ENCODE results near the gene FAM135A. TPM values are rescaled to one million over a fixed set of nuclear protein-coding genes. Genes with fewer than 3 reads are reported as not detected.

Gene FAM135A
- polyA plus RNA-seq, 2 of the 4 experiments (the other 2 are of a cell fraction) = 11.3 to 33.6 TPM

GRCh38 chr6:70590400-70590799 lies 177.1 kb downstream of the FAM135A start:
- no peak overlapping the region for H3K27ac ChIP-seq
- no peak for DNase-seq (ENCODE audit: low read depth in 1 of 2, low spot score in 1 of 2)
- TF ChIP-seq EHF (CRISPR knock-in tag; IDR thresholded peaks at IDR 0.05) (no peak), CBX8 (IDR thresholded peaks at IDR 0.05) (no peak), ZFP36 (IDR thresholded peaks at IDR 0.05; ENCODE audit: borderline replicate concordance, partially characterized antibody) (no peak), KDM1A (IDR thresholded peaks at IDR 0.05; ENCODE audit: low read depth) (no peak), EP300 (IDR thresholded peaks at IDR 0.05) (no peak), HDAC2 (IDR thresholded peaks at IDR 0.05) (no peak)
- TF ChIP-seq, protein P1, sequence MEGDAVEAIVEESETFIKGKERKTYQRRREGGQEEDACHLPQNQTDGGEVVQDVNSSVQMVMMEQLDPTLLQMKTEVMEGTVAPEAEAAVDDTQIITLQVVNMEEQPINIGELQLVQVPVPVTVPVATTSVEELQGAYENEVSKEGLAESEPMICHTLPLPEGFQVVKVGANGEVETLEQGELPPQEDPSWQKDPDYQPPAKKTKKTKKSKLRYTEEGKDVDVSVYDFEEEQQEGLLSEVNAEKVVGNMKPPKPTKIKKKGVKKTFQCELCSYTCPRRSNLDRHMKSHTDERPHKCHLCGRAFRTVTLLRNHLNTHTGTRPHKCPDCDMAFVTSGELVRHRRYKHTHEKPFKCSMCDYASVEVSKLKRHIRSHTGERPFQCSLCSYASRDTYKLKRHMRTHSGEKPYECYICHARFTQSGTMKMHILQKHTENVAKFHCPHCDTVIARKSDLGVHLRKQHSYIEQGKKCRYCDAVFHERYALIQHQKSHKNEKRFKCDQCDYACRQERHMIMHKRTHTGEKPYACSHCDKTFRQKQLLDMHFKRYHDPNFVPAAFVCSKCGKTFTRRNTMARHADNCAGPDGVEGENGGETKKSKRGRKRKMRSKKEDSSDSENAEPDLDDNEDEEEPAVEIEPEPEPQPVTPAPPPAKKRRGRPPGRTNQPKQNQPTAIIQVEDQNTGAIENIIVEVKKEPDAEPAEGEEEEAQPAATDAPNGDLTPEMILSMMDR (IDR thresholded peaks at IDR 0.05) = no peak
- no peak overlapping the region for H3K4me3 ChIP-seq
- H3K4me1 ChIP-seq = no peaks in the 10 kb centered on the region
- FAIRE-seq = no peak
- POLR2A ChIA-PET = no interaction called here
- no peak for ATAC-seq
- CTCF ChIA-PET = no interaction called here
- no peak overlapping the region for H3K4me2 ChIP-seq
- no peaks in the 10 kb centered on the region for H3K9me3 ChIP-seq

- CTCF ChIA-PET = no interaction called here
- no peak overlapping the region for H3K4me2 ChIP-seq
Measured at GRCh38 chr6:70592391-70593117, 179.2 kb downstream of the FAM135A start.

GRCh38 chr6:70593118-70593486 lies 179.8 kb downstream of the FAM135A start:
- CTCF ChIA-PET = interaction anchor here (1.6 kb wide), 1 partner anchor 10 kb away, joined by 3 read pairs; no protein-coding TSS in a partner anchor
- H3K4me2 ChIP-seq = no peak overlapping the region
- DNase-seq (ENCODE audit: low read depth in 1 of 2, low spot score in 1 of 2) (no peak), ATAC-seq (no peak), FAIRE-seq (no peak)
- WGBS (ENCODE audit: missing lambda C conversion rate) = 70% methylated on average over 2 of the region's 3 CpGs
- POLR2A ChIA-PET = no interaction called here
- no peak for TF ChIP-seq HOXA7 (CRISPR knock-in tag; IDR thresholded peaks at IDR 0.05)
- no peak for TF ChIP-seq CEBPB (IDR thresholded peaks at IDR 0.05)
- TF ChIP-seq JUNB (IDR thresholded peaks at IDR 0.05) = no peak
- no peak for TF ChIP-seq FOSL2 (IDR thresholded peaks at IDR 0.05)
- TF ChIP-seq FOSL2 (CRISPR knock-in tag; IDR thresholded peaks at IDR 0.05) = no peak
- TF ChIP-seq MAX (IDR thresholded peaks at IDR 0.05) = no peak
- no peak for TF ChIP-seq POLR2AphosphoS2 (conservative IDR thresholded peaks at IDR 0.05; ENCODE audit: low read length)
- H3K27ac ChIP-seq = no peak overlapping the region
- H3K4me3 ChIP-seq = no peak overlapping the region
- H3K9me3 ChIP-seq = no peaks in the 10 kb centered on the region
- H3K4me1 ChIP-seq = no peaks in the 10 kb centered on the region

More at GRCh38 chr6:70592391-70593117, 179.2 kb downstream of the FAM135A start:
- H3K4me1 ChIP-seq = no peaks in the 10 kb centered on the region
- FAIRE-seq (no peak), DNase-seq (ENCODE audit: low read depth in 1 of 2, low spot score in 1 of 2) (no peak), ATAC-seq (no peak)
- POLR2A ChIA-PET = no interaction called here
- TF ChIP-seq EHF (CRISPR knock-in tag; IDR thresholded peaks at IDR 0.05) = no peak
- no peaks in the 10 kb centered on the region for H3K9me3 ChIP-seq
- H3K27ac ChIP-seq = no peak overlapping the region
- 64% methylated on average over 5 of the region's 5 CpGs for WGBS (ENCODE audit: missing lambda C conversion rate)
- H3K4me3 ChIP-seq = no peak overlapping the region

DNA sequence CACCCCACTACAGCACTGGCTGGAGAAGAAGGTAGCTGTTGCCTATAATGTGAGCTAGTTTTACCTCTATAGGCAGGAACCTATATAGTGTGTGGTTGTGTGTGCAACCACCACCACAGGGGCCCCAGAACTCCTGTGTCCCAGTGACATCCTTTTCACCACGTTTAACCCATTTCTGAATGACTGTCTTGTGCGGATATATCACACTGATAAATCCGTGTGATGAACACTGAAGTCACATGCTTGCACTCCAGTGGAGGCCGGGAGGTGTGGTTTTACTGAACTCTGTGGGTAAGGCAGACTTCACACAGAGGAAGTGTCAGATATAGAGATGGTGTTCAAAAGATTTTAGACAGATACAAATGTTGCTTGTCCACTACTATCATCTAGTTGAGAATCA lies 185.9 kb downstream of the FAM135A start:
- no peak overlapping the region for H3K4me2 ChIP-seq
- H3K9me3 ChIP-seq = no peaks in the 10 kb centered on the region
- FAIRE-seq (no peak), ATAC-seq (no peak), DNase-seq (ENCODE audit: low read depth in 1 of 2, low spot score in 1 of 2) (no peak)
- TF ChIP-seq CEBPB (IDR thresholded peaks at IDR 0.05) (no peak), GATA3 (IDR thresholded peaks at IDR 0.05; ENCODE audit: borderline replicate concordance) (no peak), EHF (CRISPR knock-in tag; IDR thresholded peaks at IDR 0.05) (no peak), HOXA7 (CRISPR knock-in tag; IDR thresholded peaks at IDR 0.05) (no peak), ZC3H11A (IDR thresholded peaks at IDR 0.05) (no peak), POLR2A (IDR thresholded peaks at IDR 0.05; ENCODE audit: low read length) (no peak), TP53 (CRISPR knock-in tag; IDR thresholded peaks at IDR 0.05) (no peak), KDM5A (IDR thresholded peaks at IDR 0.05) (no peak), NR3C1 (IDR thresholded peaks at IDR 0.05) (no peak), BHLHE40 (IDR thresholded peaks at IDR 0.05; ENCODE audit: low read depth, low read length) (no peak), RFX5 (IDR thresholded peaks at IDR 0.05) (no peak), RNF2 (IDR thresholded peaks at IDR 0.05; ENCODE audit: borderline replicate concordance, low read depth) (no peak), MYC (IDR thresholded peaks at IDR 0.05; ENCODE audit: borderline replicate concordance, low read length) (no peak), SMC3 (IDR thresholded peaks at IDR 0.05) (no peak), HOXB5 (CRISPR knock-in tag; IDR thresholded peaks at IDR 0.05) (no peak), ZNF302 (CRISPR knock-in tag; IDR thresholded peaks at IDR 0.05) (no peak), CBX8 (IDR thresholded peaks at IDR 0.05) (no peak), ZFP36 (IDR thresholded peaks at IDR 0.05; ENCODE audit: borderline replicate concordance, partially characterized antibody) (no peak)
- TF ChIP-seq, protein P1 (IDR thresholded peaks at IDR 0.05) = no peak
- POLR2A ChIA-PET = no interaction called here
- no peak overlapping the region for H3K4me3 ChIP-seq
- CTCF ChIA-PET = no interaction called here
- no peaks in the 10 kb centered on the region for H3K4me1 ChIP-seq
- WGBS (ENCODE audit: missing lambda C conversion rate) = 62% methylated on average over 4 of the region's 4 CpGs
- no peak overlapping the region for H3K27ac ChIP-seq
